Erythroblast (primary cell): Measurements from ENCODE around the gene DEFB114.

ENCODE experiments used
- GATA1 ChIP-seq: IDR thresholded peaks from 2 replicates; pipeline ENCODE4 v1.6.1; 2011; ENCODE audit warnings: low read depth, mild to moderate bottlenecking, control low read depth, low read length, moderate library complexity
- POLR2A ChIP-seq: IDR thresholded peaks from 2 replicates; pipeline ENCODE4 v1.6.1; 2011; ENCODE audit warnings: mild to moderate bottlenecking, low read length

GRCh38 chr6:50007819-50008218 is 43.9 kb upstream of the DEFB114 start:
- TF ChIP-seq POLR2A (no peak), GATA1 (no peak)
